H1 (cell line): ENCODE measurements around the gene LSM2. TPM values are rescaled to one million over a fixed set of nuclear protein-coding genes. Genes with fewer than 3 reads are reported as not detected.

ENCODE experiments used
- CTCF ChIA-PET: fragments of 300-600 bp; sonication (Branson Sonifier 250); formaldehyde crosslinking; loops from one replicate; lab custom pipeline; 2021; ENCODE audit not compliant: partially characterized antibody; lab: Charles Lee
- POLR2A ChIA-PET: fragments of 300-600 bp; sonication (Branson Sonifier 250); formaldehyde crosslinking; loops from one replicate; lab custom pipeline; 2021; ENCODE audit warnings: inconsistent platforms; ENCODE audit not compliant: partially characterized antibody; lab: Charles Lee
- DNase-seq, 2 experiments: peaks; one replicate each; pipeline versions ENCODE4 v3.0.0 to v3.0.0-alpha.2; 2010 to 2022; ENCODE audit warnings: low spot score in 2 of 2, low read depth in 1 of 2, mixed read lengths in 1 of 2
- FAIRE-seq: peaks from 2 replicates; lab custom pipeline; 2011; peaks lifted over from hg19 to GRCh38; lab: Jason Lieb, UNC
- H2AFZ ChIP-seq: 2 replicates; pipeline ENCODE4 v1.8.1; 2012; ENCODE audit warnings: low read length, inconsistent platforms
- H2AK5ac ChIP-seq: 2 replicates; pipeline ENCODE4 v1.6.1; 2013; ENCODE audit warnings: low read depth, low read length
- H2BK120ac ChIP-seq: replicated peaks from 2 replicates; pipeline ENCODE3; 2013; ENCODE audit warnings: low read depth, low read length, inconsistent platforms
- H2BK12ac ChIP-seq: 2 replicates; pipeline ENCODE4 v1.6.1; 2013; ENCODE audit warnings: low read depth, low read length
- H2BK15ac ChIP-seq: 2 replicates; pipeline ENCODE4 v1.6.1; 2013; ENCODE audit warnings: low read length
- H2BK20ac ChIP-seq: 2 replicates; pipeline ENCODE4 v1.6.1; 2013; ENCODE audit warnings: low read length
- H2BK5ac ChIP-seq: 2 replicates; pipeline ENCODE4 v1.6.1; 2013; ENCODE audit warnings: low read depth, low read length
- H3K14ac ChIP-seq: 2 replicates; pipeline ENCODE4 v1.6.1; 2013; ENCODE audit warnings: inconsistent platforms; ENCODE audit not compliant: insufficient read length
- H3K18ac ChIP-seq: 2 replicates; pipeline ENCODE4 v1.6.1; 2013; ENCODE audit warnings: low read length; ENCODE audit errors: extremely low read depth
- H3K23ac ChIP-seq: 2 replicates; pipeline ENCODE4 v1.6.1; 2013; ENCODE audit warnings: inconsistent platforms; ENCODE audit not compliant: insufficient read length
- H3K23me2 ChIP-seq: 2 replicates; pipeline ENCODE4 v1.6.1; 2013; ENCODE audit warnings: low read depth, low read length
- H3K27ac ChIP-seq: 2 replicates; pipeline ENCODE4 v1.6.1; 2011; ENCODE audit warnings: low read depth, low read length, inconsistent platforms
- H3K27me3 ChIP-seq, 4 experiments: replicated peaks in 1 of 4; 1 replicate in 1 of 4; 2 replicates in 3 of 4; pipeline versions ENCODE4 v1.6.1 to v1.8.1; 2011 to 2013; ENCODE audit warnings: low read length in 3 of 4, mild to moderate bottlenecking in 3 of 4, inconsistent platforms in 2 of 4, mixed read lengths in 2 of 4, moderate library complexity in 1 of 4; ENCODE audit not compliant: control insufficient read depth in 3 of 4, insufficient read depth in 3 of 4; ENCODE audit errors: extremely low read depth in 1 of 4
- H3K36me3 ChIP-seq, 4 experiments: 2 replicates each; pipeline versions ENCODE4 v1.6.1 to v1.8.1; 2011 to 2013; ENCODE audit warnings: mild to moderate bottlenecking in 4 of 4, low read length in 3 of 4, moderate library complexity in 2 of 4, control low read depth in 1 of 4, inconsistent platforms in 1 of 4; ENCODE audit not compliant: insufficient read depth in 4 of 4, control insufficient read depth in 2 of 4
- H3K4ac ChIP-seq: replicated peaks from 2 replicates; pipeline ENCODE3; 2013; ENCODE audit warnings: low read length, low read depth, mixed read lengths, inconsistent platforms; ENCODE audit not compliant: insufficient read length
- H3K4me1 ChIP-seq, 4 experiments: replicated peaks in 1 of 4; 1 replicate in 1 of 4; 2 replicates in 3 of 4; pipeline versions ENCODE4 v1.6.1 to v1.8.1; 2011 to 2013; ENCODE audit warnings: low read length in 3 of 4, inconsistent platforms in 2 of 4, mixed read lengths in 1 of 4; ENCODE audit not compliant: insufficient read depth in 4 of 4, control insufficient read depth in 3 of 4
- H3K4me2 ChIP-seq, 2 experiments: 2 replicates each; pipeline versions ENCODE4 v1.6.1 to v1.8.1; 2011 to 2013; ENCODE audit warnings: low read depth in 2 of 2, low read length in 2 of 2, control low read depth in 1 of 2, inconsistent platforms in 1 of 2, mild to moderate bottlenecking in 1 of 2; ENCODE audit not compliant: insufficient read depth in 1 of 2
- H3K4me3 ChIP-seq, 4 experiments: fragments of 200-600, 300-600 bp in 1 of 4; sonication (generic), shearing (Covaris generic), sonication (Bioruptor Twin) in 1 of 4; 2 replicates each; pipeline versions ENCODE4 v1.5.1 to v1.8.1; 2011 to 2016; ENCODE audit warnings: low read length in 4 of 4, low read depth in 3 of 4, control low read depth in 2 of 4, inconsistent platforms in 2 of 4, mild to moderate bottlenecking in 2 of 4, mixed read lengths in 1 of 4, moderate library complexity in 1 of 4; ENCODE audit not compliant: insufficient read depth in 2 of 4; ENCODE audit errors: extremely low read depth in 1 of 4
- H3K56ac ChIP-seq: replicated peaks from 2 replicates; pipeline ENCODE3; 2013; ENCODE audit warnings: low read depth, mild to moderate bottlenecking, mixed read lengths, low read length, inconsistent platforms; ENCODE audit not compliant: insufficient read length
- H3K79me1 ChIP-seq: 2 replicates; pipeline ENCODE4 v1.6.1; 2013; ENCODE audit warnings: low read depth, low read length, control low read depth
- H3K79me2 ChIP-seq, 2 experiments: 2 replicates each; pipeline versions ENCODE4 v1.6.1 to v1.8.1; 2012 to 2013; ENCODE audit warnings: low read length in 2 of 2, mild to moderate bottlenecking in 2 of 2, inconsistent platforms in 1 of 2; ENCODE audit not compliant: insufficient read depth in 2 of 2, control insufficient read depth in 1 of 2
- H3K9ac ChIP-seq, 4 experiments: replicated peaks in 1 of 4; 1 replicate in 1 of 4; 2 replicates in 3 of 4; pipeline versions ENCODE4 v1.6.1 to v1.8.1; 2011 to 2013; ENCODE audit warnings: low read depth in 3 of 4, low read length in 3 of 4, control low read depth in 2 of 4, mild to moderate bottlenecking in 2 of 4, moderate library complexity in 2 of 4, inconsistent platforms in 1 of 4; ENCODE audit errors: extremely low read depth in 1 of 4
- H3K9me3 ChIP-seq, 2 experiments: 2 replicates each; pipeline versions ENCODE4 v1.6.1 to v1.8.1; 2012 to 2013; ENCODE audit warnings: mild to moderate bottlenecking in 2 of 2, moderate library complexity in 2 of 2, control low read depth in 1 of 2, inconsistent platforms in 1 of 2, low read depth in 1 of 2, low read length in 1 of 2, mixed read lengths in 1 of 2; ENCODE audit not compliant: insufficient read depth in 2 of 2
- H4K20me1 ChIP-seq, 2 experiments: replicated peaks in 1 of 2; 2 replicates each; pipeline versions ENCODE3 to v1.8.1; 2011 to 2013; ENCODE audit warnings: inconsistent platforms in 2 of 2, low read length in 2 of 2, mild to moderate bottlenecking in 1 of 2; ENCODE audit not compliant: insufficient read depth in 2 of 2, control insufficient read depth in 1 of 2
- H4K5ac ChIP-seq: 2 replicates; pipeline ENCODE4 v1.6.1; 2013; ENCODE audit warnings: low read length, low read depth, mixed read lengths, inconsistent platforms; ENCODE audit not compliant: insufficient read length
- H4K8ac ChIP-seq: 2 replicates; pipeline ENCODE4 v1.8.0; 2013; ENCODE audit warnings: mild to moderate bottlenecking, moderate library complexity, low read length, inconsistent platforms; ENCODE audit not compliant: insufficient read depth; ENCODE audit errors: extremely low read depth
- H4K91ac ChIP-seq: replicated peaks from 2 replicates; pipeline ENCODE3; 2013; ENCODE audit warnings: low read length, mixed read lengths, inconsistent platforms; ENCODE audit not compliant: insufficient read length
- ATF2 ChIP-seq: IDR thresholded peaks from 2 replicates; pipeline ENCODE4 v1.6.1; 2012; ENCODE audit warnings: low read length, inconsistent platforms
- ATF3 ChIP-seq: IDR thresholded peaks from 2 replicates; pipeline ENCODE4 v1.6.1; 2011; ENCODE audit warnings: low read depth, mild to moderate bottlenecking, low read length; ENCODE audit not compliant: insufficient read depth
- CBX8 ChIP-seq: fragments of 300-800, 300-1000 bp; sonication (generic); IDR thresholded peaks from 2 replicates; pipeline ENCODE4 v1.7.1; 2016; ENCODE audit warnings: low read depth, low read length, borderline replicate concordance
- E2F6 ChIP-seq: IDR thresholded peaks from 2 replicates; pipeline ENCODE4 v1.6.1; 2012; ENCODE audit warnings: inconsistent platforms
- GABPA ChIP-seq: IDR thresholded peaks from 2 replicates; pipeline ENCODE4 v1.6.1; 2011; ENCODE audit warnings: mild to moderate bottlenecking, low read length, moderate library complexity, borderline replicate concordance; ENCODE audit not compliant: insufficient read depth
- RNF2 ChIP-seq: fragments of 200-900, 300-1000 bp; sonication (generic); IDR thresholded peaks from 2 replicates; pipeline ENCODE4 v1.7.1; 2016; ENCODE audit warnings: borderline replicate concordance, low read depth, mild to moderate bottlenecking, antibody characterized with exemption, low read length; ENCODE audit not compliant: poor library complexity, severe bottlenecking; ENCODE audit errors: missing control alignments
- SIN3A ChIP-seq, 2 experiments: IDR thresholded peaks in 1 of 2; conservative IDR thresholded peaks in 1 of 2; 2 replicates each; pipeline ENCODE4 v1.6.1; 2011 to 2012; ENCODE audit warnings: low read length in 2 of 2, improper control_type of control experiment in 1 of 2, low read depth in 1 of 2, mild to moderate bottlenecking in 1 of 2
- SP1 ChIP-seq: IDR thresholded peaks from 2 replicates; pipeline ENCODE4 v1.6.1; 2011; ENCODE audit warnings: low read depth, low read length
- SP2 ChIP-seq: IDR thresholded peaks from 2 replicates; pipeline ENCODE4 v1.6.1; 2012; ENCODE audit warnings: mild to moderate bottlenecking, low read length, inconsistent platforms
- WGBS, 2 experiments: shearing (Covaris generic) in 1 of 2; methylation state at CpG; one replicate each; pipeline versions ENCODE4 v1.1.6 to v1.1.7; 2013 to 2015; ENCODE audit warnings: low lambda C conversion rate in 2 of 2, mixed read lengths in 2 of 2, inconsistent platforms in 1 of 2, low coverage in 1 of 2, missing lambda C conversion rate in 1 of 2; ENCODE audit not compliant: insufficient replicate concordance in 2 of 2, insufficient coverage in 1 of 2, insufficient read length in 1 of 2; ENCODE audit errors: extremely low coverage in 1 of 2, missing lambda C conversion rate in 1 of 2; 5-methylcytosine and 5-hydroxymethylcytosine counted together
- polyA plus RNA-seq, 7 experiments: library from polyadenylated mRNA; depleted of rRNA in 3 of 7; stranded (reverse) in 5 of 7; unstranded in 2 of 7; fragments of >200 nt in 5 of 7; fragments of 200-250 nt in 2 of 7; gene quantifications; 1 replicate in 5 of 7; 2 replicates in 1 of 7; 4 replicates in 1 of 7; pipeline versions ENCODE4 v1.2.1 to v1.2.3, GENCODE V29; 2011 to 2013; ENCODE audit warnings: missing spikeins in 2 of 7, mixed read lengths in 2 of 7
- total RNA-seq: library from RNA; stranded (reverse); fragmentation: NEBNext Ultra II Directional; extraction: Animal tissue kit (Norgen Biotek cat#: 25700); gene quantifications from 2 replicates; pipeline ENCODE4 v1.2.1, GENCODE V29; 2021

The LSM2 gene
- total and polyA plus RNA-seq, 2 of the 8 experiments (the other 6 are each of a cell fraction or from before 2014, with no cell fraction given), result 127 to 168 TPM

- Histone ChIP-seq H2BK120ac (no peak overlapping the region), H3K4me1 (peaks cover 0 to 2% (median 0%) of the 10 kb centered on the region in 4 experiments; a peak in 2 of 7 replicates), H3K14ac (no peak overlapping the region), H2BK20ac (no peak overlapping the region), H4K20me1 (no peaks in the 10 kb centered on the region), H3K79me2 (no peaks in the 10 kb centered on the region), H3K9me3 (no peaks in the 10 kb centered on the region), H4K91ac (no peak overlapping the region), H3K27me3 (no peaks in the 10 kb centered on the region), H3K4ac (no peak overlapping the region), H3K23ac (no peak overlapping the region), H2BK12ac (no peak overlapping the region), H3K18ac (no peak overlapping the region), H2BK15ac (no peak overlapping the region), H3K9ac (no peak overlapping the region), H3K56ac (no peak overlapping the region), H3K79me1 (no peaks in the 10 kb centered on the region), H4K8ac (no peak overlapping the region; the same call in 1 of the 2 replicates), H3K23me2 (no peaks in the 10 kb centered on the region; the same call in 1 of the 2 replicates), H3K4me3 (no peak overlapping the region), H3K27ac (no peak overlapping the region), H3K4me2 (no peak overlapping the region), H2BK5ac (no peak overlapping the region), H4K5ac (no peak overlapping the region), H2AK5ac (no peak overlapping the region), H3K36me3 (peaks cover 0 to 16% (median 1%) of the 10 kb centered on the region in 4 experiments; a peak in 3 of 8 replicates), H2AFZ (no peak overlapping the region)
- CTCF ChIA-PET, result interaction anchor here (0.9 to 3.0 kb wide), 10 partner anchors 9 to 163 kb away, joined by 3 to 22 read pairs (median 5); partner anchors contain the start of gene DDAH2
- DNase-seq, result no peak
- POLR2A ChIA-PET, result interaction anchor here (1.1 to 6.3 kb wide), 8 partner anchors 9 to 118 kb away, joined by 3 to 38 read pairs (median 4); partner anchors contain the start of genes HSPA1B, LSM2 and MSH5
- WGBS, 2 experiments, result 88% methylated on average over 2 of the region's 2 CpGs; no CpG with 5 or more reads in 1 of the 2 experiments
- no peak for FAIRE-seq
- TF ChIP-seq ATF3 (no peak), SIN3A (conservative IDR thresholded peaks at IDR 0.05 in 1 of 2, IDR thresholded peaks at IDR 0.05 in 1 of 2; ENCODE audit: low read depth in 1 of 2, low read length in 2 of 2) (no peak), CBX8 (no peak), SP2 (no peak), GABPA (no peak), ATF2 (no peak), E2F6 (no peak), SP1 (no peak), RNF2 (no peak)
These were observed 48.5 kb downstream of the LSM2 start for GRCh38 chr6:31758281-31758680.
